ENCODE measurements around the gene VN1R4. TPM values are rescaled to one million over a fixed set of nuclear protein-coding genes. Genes with fewer than 3 reads are reported as not detected.
"Not testable (repeated sequence)": the region's sequence is repeated elsewhere in the genome, so short reads cannot be mapped to it uniquely, and the experiment has no call there.

VN1R4 gene
- total RNA-seq, 2 experiments from 2014 or later: not detected

GRCh38 chr19:53246498-53246897, 21.0 kb downstream of the VN1R4 start:
- Mint-ChIP-seq H3K9me3 (peaks cover 68% of the 10 kb centered on the region), H3K27me3 (no peaks in the 10 kb centered on the region), H3K36me3 (peaks cover 89% of the 10 kb centered on the region), H3K4me1 (no peaks in the 10 kb centered on the region), H3K4me3 (no peak overlapping the region), H3K27ac (no peak overlapping the region)
- no peak for DNase-seq

GRCh38 chr19:53237114-53237777, 30.3 kb downstream of the VN1R4 start:
- no peak for DNase-seq
- Mint-ChIP-seq H3K9me3 (peaks cover 64% of the 10 kb centered on the region), H3K27me3 (no peaks in the 10 kb centered on the region), H3K36me3 (peaks cover 58% of the 10 kb centered on the region), H3K4me3 (no peak overlapping the region), H3K27ac (no peak overlapping the region), H3K4me1 (no peaks in the 10 kb centered on the region)

- peaks cover 45% of the 10 kb centered on the region for H3K9me3 Mint-ChIP-seq
Observed at GRCh38 chr19:53224606-53225005, 42.9 kb downstream of the VN1R4 start.

GRCh38 chr19:53222716-53223115, 44.8 kb downstream of the VN1R4 start:
- not testable (repeated sequence) for H3K27ac Mint-ChIP-seq, H3K4me3 Mint-ChIP-seq, H3K4me1 Mint-ChIP-seq, DNase-seq, H3K27me3 Mint-ChIP-seq
- Mint-ChIP-seq H3K9me3 (peaks cover 50% of the 10 kb centered on the region), H3K36me3 (peaks cover 27% of the 10 kb centered on the region)

More at GRCh38 chr19:53224606-53225005, 42.9 kb downstream of the VN1R4 start:
- H3K27me3 Mint-ChIP-seq: no peaks in the 10 kb centered on the region
- no peak overlapping the region for H3K4me3 Mint-ChIP-seq
- peaks cover 31% of the 10 kb centered on the region for H3K36me3 Mint-ChIP-seq
- no peaks in the 10 kb centered on the region for H3K4me1 Mint-ChIP-seq
- no peak overlapping the region for H3K27ac Mint-ChIP-seq
- no peak for DNase-seq

Other genes starting within 250 kb of the VN1R4 start
- not detected for gene ERVV-2, start 223.0 kb downstream of the VN1R4 start, total RNA-seq
- gene ZNF160, start 164.3 kb downstream of the VN1R4 start, total RNA-seq: 10 to 100 TPM; 22.6 to 27.4 TPM
- gene ZNF415, start 134.8 kb downstream of the VN1R4 start, total RNA-seq: 1 to 10 TPM; 1.5 to 1.8 TPM
- 1 to 10 TPM; 7.0 to 8.6 TPM for gene ZNF347, start 108.7 kb downstream of the VN1R4 start, total RNA-seq
- gene ZNF665, start 74.4 kb downstream of the VN1R4 start, total RNA-seq: 1 to 10 TPM; 6.6 to 6.7 TPM
- 10 to 100 TPM in 1 of 2 experiments, 1 to 10 TPM in 1; 9.5 to 11.4 TPM for gene ZNF677, start 12.8 kb downstream of the VN1R4 start, total RNA-seq
- gene VN1R2, start 9.4 kb downstream of the VN1R4 start, total RNA-seq: not detected
- gene ZNF845, start 66.0 kb upstream of the VN1R4 start, total RNA-seq: 1 to 10 TPM; 6.7 to 7.3 TPM
- gene ZNF525, start 98.0 kb upstream of the VN1R4 start, total RNA-seq: 10 to 100 TPM; 22.4 to 25.7 TPM
- 10 to 100 TPM; 11.9 to 12.0 TPM for gene ZNF765, start 127.4 kb upstream of the VN1R4 start, total RNA-seq
- 10 to 100 TPM; 10.9 to 12.4 TPM for gene ZNF761, start 164.3 kb upstream of the VN1R4 start, total RNA-seq
- gene ZNF813, start 200.0 kb upstream of the VN1R4 start, total RNA-seq: 1 to 10 TPM; 8.3 to 8.6 TPM

All from activated naive CD8-positive, alpha-beta T cell treated with anti-CD3 and anti-CD28 coated beads for 36 hours (primary cell).